GM21737 (cell line): ENCODE data around the gene MAN2B2.
"Not testable (repeated sequence)": the region's sequence is repeated elsewhere in the genome, so short reads cannot be mapped to it uniquely, and the experiment has no call there.

Source experiments
- ATAC-seq: cut with Tn5 transposase; IDR thresholded peaks from one replicate; pipeline ENCODE4 v1.9.1; 2021; ENCODE audit warnings: mild to moderate bottlenecking, moderate library complexity; ENCODE audit not compliant: unreplicated experiment

The MAN2B2 gene

GRCh38 chr4:6613676-6614651, 39.0 kb downstream of the MAN2B2 start:
- ATAC-seq = no peak

DNA sequence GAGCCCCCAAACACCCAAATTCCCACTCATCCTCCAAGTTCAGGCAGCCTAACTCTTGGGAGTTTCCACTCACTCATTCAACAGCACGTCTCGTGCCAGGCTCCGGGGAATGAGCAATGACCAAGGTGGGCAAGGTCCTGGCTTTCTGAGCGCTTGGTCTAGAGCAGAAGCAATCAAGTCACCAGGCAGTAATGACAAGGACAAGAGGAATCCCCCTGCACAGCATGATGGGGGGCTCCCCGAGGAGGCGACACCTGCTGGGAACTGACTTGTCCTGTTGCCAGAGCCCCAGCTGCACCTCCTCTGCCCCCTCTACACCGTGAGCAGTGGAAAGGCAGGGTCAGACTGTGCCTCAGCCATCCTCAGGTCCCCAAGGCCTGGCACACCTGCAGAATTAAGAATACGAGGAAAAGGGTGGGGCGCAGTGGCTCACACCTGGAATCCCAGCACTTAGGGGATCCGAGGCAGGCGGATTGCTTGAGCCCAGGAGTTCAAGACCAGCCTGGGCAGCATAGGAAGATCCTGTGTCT, 39.8 kb downstream of the MAN2B2 start:
- no peak for ATAC-seq

- ATAC-seq = no peak
These were observed 41.4 kb downstream of the MAN2B2 start for GRCh38 chr4:6616087-6616995.

GRCh38 chr4:6617246-6617645, 42.3 kb downstream of the MAN2B2 start:
- no peak for ATAC-seq

DNA sequence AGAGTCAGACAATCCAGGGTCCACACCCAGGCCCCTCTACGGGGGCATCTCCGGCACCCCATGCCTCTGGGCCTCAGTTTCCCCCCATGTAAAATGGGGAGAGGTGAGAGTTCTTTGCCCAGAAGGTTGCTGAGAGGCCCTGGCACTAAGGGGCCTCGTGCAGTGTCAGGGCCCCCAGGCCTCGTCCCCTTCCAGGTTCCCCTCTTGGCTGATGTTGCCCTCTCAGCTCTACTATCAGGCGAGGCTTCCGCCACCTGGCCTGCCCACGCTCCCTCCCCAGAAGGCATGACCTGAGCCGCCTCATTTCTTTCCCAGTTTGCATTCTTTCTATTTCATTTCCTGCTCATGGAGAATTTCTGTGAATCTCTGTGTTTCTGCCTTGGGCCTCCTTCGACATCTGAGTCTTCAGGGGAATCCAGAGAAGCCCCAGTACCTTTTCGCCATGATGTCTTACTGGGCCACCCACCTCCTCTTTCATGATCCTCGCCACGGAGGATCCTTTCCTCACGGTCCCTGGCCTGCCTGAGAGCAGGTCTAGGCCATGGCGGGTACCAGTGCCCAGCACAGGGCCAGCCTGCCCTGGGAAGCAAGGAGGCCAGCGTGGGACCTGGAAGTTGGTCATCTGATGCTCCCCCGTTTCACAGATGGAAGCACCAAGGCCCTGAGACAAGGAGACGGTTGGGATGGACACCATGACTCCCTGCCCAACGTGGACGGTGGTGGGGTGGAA, 43.6 kb downstream of the MAN2B2 start:
- ATAC-seq = no peak

DNA sequence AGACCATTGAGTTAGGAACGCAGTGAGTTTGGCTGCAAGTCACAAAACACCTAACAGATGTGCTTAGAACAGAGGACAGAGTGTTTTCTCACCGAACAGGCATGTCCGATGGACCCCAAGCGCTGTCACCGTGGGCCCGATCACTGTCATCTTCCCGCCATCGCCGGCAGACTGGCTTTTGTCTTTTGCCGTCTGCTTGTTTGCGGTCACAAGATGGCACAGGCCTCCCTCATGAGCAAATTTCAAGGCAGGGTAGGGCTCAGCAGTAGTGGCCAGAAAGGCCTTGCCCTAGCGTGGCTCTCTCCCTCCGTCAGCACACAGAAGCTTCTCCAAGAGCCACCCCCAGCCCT, 44.1 kb downstream of the MAN2B2 start:
- no peak for ATAC-seq

DNA sequence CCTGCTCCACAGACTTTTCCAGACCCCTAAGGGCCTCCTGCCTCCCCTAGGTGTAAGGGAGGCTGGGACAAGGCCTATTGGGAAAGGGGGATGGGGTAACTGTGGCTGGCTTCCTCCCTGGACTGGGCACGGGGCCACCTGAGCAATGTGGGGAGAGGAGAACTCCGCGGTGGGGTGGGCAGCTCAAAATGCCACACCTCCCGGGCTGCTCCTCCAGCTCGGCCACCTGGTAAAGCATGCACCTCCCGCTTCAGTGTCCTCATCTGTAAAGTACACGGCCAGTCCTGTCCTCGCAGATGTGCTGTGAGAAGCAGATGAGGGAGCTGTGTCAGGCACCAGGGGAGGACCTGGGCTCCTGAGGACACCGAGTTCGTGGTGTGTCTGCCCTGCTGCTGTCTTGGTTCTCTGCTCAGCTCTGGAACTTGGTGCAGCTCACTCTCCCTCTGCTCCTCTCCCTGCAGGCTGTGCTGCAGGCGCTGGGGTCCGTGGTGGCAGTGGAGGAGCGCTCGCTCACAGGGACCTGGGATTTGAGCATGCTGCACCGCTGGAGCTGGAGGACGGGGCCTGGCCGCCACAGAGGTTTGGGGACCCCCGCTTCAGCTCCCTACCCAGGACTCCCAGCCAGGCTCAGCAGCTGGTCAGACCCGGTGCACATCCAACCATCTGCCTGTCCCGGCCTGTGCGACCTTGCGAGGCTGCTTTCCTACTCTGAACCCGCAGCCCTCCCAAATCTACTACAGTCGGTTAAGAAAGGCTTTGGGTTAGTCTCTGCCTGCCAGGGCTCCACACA, 44.7 kb downstream of the MAN2B2 start:
- ATAC-seq = no peak

- ATAC-seq = no peak
These were observed 45.3 kb downstream of the MAN2B2 start for GRCh38 chr4:6620296-6620695.

GRCh38 chr4:6620891-6621555, 46.0 kb downstream of the MAN2B2 start:
- ATAC-seq = no peak

DNA sequence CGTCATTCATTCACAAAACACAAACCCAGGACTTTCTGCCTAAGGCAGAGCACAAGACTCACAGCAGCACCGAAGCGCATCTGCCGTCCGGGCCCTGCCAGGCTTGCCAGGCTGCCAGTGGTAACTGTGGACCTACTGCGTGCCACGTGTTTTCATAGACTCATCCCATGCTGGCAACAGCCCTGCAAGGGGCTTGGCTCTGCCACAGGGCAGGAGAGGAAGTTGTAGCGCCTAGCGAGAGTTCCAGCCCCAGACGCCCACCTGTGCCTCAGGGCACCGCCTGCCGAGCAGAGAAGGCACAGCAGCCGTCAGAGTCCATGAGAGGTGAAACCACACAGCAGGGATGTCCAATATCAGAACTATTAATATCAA, 46.6 kb downstream of the MAN2B2 start:
- ATAC-seq = no peak

DNA sequence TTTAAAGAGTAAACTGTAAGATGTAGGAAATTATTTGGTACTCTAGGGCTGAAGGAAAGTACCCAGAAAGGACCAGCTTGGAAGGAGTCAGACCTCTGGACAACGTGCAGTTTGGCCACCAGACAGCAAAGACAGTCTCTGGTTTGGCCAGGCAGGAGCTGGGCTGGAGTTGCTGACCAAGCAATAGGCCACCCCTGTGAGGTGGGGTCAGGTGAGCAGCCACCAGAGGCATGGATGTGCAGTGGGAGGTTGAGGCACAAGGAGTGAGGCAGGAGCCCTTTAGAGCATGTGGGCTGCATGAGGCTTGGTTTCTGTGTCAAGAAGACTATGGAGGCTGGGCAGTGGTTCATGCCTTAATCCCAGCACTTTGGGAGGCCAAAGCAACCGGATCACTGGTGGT, 47.8 kb downstream of the MAN2B2 start:
- no peak for ATAC-seq

DNA sequence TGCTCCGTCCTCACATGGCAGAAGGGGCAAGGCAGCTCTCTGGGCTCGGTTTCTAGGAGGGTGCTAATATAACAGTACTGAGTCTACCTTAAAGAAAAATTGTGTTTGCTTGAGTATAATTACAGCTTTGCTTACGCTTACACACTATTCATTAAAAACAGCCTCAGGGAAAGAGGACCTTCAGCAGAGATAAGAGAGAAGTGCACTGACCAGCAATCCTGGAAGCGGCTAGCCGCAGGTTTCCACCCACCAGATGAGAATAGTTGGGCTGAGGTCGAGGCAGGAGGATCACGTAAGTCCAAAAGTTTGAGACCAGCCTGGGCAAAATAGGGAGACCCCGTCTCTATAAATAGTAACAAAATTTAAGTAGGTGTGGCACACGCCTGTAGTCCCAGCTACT, 50.3 kb downstream of the MAN2B2 start:
- ATAC-seq = no peak

DNA sequence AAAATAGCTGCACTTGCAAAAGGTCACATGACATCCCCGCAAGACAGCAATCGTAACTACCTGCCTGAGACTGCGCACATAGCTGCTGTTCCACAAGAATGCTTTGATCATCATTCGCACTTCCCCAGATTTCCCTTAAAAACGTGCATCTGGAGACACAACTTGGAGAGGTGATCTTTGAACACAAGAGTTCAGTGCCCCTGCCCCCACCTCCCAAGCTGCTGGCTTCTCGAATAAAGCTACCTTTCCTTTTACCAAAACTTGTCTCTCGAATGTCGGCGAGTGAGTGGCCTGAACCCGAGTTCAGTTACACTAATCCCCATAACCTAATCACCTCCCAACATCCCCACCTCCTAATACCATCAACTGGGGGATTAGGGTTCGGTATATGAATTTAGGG, 51.1 kb downstream of the MAN2B2 start:
- ATAC-seq = no peak

DNA sequence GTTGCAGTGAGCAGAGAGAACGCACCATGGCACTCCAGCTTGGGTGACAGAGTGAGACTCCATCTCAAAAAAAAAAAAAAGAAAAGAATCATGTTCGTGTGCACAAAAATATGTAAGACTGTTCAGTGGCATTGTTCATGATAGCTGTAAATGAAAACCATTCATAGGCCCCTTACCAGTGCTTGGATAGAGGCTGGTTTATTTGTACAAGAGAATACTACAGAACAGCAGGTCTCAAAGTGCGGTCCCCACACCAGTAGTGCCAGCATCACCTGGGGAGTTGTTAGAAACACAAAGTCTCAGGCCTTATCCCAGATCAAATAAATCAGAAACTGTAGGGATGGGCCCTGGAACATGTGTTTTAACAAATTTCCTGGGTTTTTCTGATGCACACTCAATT, 52.8 kb downstream of the MAN2B2 start:
- ATAC-seq = no peak

GRCh38 chr4:6628484-6628883, 53.5 kb downstream of the MAN2B2 start:
- not testable (repeated sequence) for ATAC-seq

GRCh38 chr4:6632125-6632524, 57.1 kb downstream of the MAN2B2 start:
- no peak for ATAC-seq

GRCh38 chr4:6633091-6633906, 58.3 kb downstream of the MAN2B2 start:
- no peak for ATAC-seq

DNA sequence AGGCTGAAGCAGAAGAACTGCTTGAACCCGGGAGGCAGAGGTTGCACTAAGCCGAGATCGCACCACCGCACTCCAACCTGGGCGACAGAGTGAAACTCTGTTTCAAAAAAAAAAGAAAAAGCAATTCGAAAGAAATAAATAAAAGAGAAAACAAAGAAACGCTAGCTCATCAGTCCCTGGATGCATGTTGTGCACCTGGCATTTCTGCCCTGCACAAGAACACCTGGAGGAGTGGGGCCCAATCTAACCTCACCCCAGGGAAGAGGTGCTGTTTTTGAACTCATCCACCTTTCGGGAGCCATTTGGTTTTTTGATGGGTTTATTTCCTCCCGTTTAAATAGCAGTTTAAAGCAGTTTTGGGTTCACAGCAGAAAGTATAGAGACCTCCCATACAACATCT, 59.8 kb downstream of the MAN2B2 start:
- ATAC-seq = no peak
